Ishikawa (cell line): ENCODE measurements around the gene ZNF416.

Source experiments
- CEBPB ChIP-seq: IDR thresholded peaks from 2 replicates; pipeline ENCODE4 v1.6.1; 2012
- CREB1 ChIP-seq: IDR thresholded peaks from 2 replicates; pipeline ENCODE4 v1.6.1; 2012; ENCODE audit warnings: low read depth
- EGR1 ChIP-seq: IDR thresholded peaks from 2 replicates; pipeline ENCODE4 v1.6.1; 2012
- EP300 ChIP-seq: IDR thresholded peaks from 2 replicates; pipeline ENCODE4 v1.6.1; 2012; ENCODE audit warnings: borderline replicate concordance
- FOXM1 ChIP-seq: IDR thresholded peaks from 2 replicates; pipeline ENCODE4 v1.6.1; 2012; ENCODE audit warnings: low read depth, borderline replicate concordance
- NFIC ChIP-seq: IDR thresholded peaks from 2 replicates; pipeline ENCODE4 v1.6.1; 2012
- RAD21 ChIP-seq: IDR thresholded peaks from 2 replicates; pipeline ENCODE4 v1.6.1; 2012; ENCODE audit warnings: low read depth
- TAF1 ChIP-seq: IDR thresholded peaks from 2 replicates; pipeline ENCODE4 v1.6.1; 2012; ENCODE audit warnings: low read depth, mild to moderate bottlenecking
- TCF12 ChIP-seq: IDR thresholded peaks from 2 replicates; pipeline ENCODE4 v1.6.1; 2012; ENCODE audit warnings: low read depth
- TEAD4 ChIP-seq: IDR thresholded peaks from 2 replicates; pipeline ENCODE4 v1.6.1; 2012
- YY1 ChIP-seq: IDR thresholded peaks from 2 replicates; pipeline ENCODE4 v1.6.1; 2012; ENCODE audit warnings: low read depth
- ZBTB7A ChIP-seq: IDR thresholded peaks from 2 replicates; pipeline ENCODE4 v1.6.1; 2012; ENCODE audit warnings: low read depth
- TF ChIP-seq, protein P1 (sequence below): IDR thresholded peaks from 2 replicates; pipeline ENCODE4 v1.6.1; 2012; ENCODE audit warnings: low read depth, mild to moderate bottlenecking
- TF ChIP-seq, protein P2 (sequence below): IDR thresholded peaks from 2 replicates; pipeline ENCODE4 v1.6.1; 2012
- TF ChIP-seq, protein P3 (sequence below): IDR thresholded peaks from 2 replicates; pipeline ENCODE4 v1.6.1; 2012

ZNF416 gene

DNA sequence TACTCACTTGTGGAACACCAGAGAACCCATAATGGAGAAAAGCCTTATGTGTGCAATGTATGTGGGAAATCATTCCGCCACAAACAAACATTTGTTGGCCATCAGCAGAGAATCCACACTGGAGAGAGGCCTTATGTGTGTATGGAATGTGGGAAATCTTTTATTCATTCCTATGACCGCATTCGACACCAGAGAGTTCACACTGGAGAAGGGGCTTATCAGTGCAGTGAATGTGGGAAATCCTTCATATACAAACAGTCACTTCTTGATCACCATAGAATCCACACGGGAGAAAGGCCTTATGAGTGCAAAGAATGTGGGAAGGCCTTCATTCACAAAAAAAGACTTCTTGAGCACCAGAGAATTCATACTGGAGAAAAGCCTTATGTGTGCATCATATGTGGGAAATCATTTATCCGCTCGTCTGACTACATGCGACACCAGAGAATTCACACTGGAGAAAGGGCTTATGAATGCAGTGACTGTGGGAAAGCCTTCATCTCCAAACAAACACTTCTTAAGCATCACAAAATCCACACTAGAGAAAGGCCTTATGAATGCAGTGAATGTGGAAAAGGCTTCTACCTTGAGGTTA is 40.7 kb downstream of the ZNF416 start:
- TF ChIP-seq, protein P1, sequence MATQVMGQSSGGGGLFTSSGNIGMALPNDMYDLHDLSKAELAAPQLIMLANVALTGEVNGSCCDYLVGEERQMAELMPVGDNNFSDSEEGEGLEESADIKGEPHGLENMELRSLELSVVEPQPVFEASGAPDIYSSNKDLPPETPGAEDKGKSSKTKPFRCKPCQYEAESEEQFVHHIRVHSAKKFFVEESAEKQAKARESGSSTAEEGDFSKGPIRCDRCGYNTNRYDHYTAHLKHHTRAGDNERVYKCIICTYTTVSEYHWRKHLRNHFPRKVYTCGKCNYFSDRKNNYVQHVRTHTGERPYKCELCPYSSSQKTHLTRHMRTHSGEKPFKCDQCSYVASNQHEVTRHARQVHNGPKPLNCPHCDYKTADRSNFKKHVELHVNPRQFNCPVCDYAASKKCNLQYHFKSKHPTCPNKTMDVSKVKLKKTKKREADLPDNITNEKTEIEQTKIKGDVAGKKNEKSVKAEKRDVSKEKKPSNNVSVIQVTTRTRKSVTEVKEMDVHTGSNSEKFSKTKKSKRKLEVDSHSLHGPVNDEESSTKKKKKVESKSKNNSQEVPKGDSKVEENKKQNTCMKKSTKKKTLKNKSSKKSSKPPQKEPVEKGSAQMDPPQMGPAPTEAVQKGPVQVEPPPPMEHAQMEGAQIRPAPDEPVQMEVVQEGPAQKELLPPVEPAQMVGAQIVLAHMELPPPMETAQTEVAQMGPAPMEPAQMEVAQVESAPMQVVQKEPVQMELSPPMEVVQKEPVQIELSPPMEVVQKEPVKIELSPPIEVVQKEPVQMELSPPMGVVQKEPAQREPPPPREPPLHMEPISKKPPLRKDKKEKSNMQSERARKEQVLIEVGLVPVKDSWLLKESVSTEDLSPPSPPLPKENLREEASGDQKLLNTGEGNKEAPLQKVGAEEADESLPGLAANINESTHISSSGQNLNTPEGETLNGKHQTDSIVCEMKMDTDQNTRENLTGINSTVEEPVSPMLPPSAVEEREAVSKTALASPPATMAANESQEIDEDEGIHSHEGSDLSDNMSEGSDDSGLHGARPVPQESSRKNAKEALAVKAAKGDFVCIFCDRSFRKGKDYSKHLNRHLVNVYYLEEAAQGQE: no peak
- no peak for TF ChIP-seq YY1
- TF ChIP-seq RAD21: no peak
- no peak for TF ChIP-seq CEBPB
- TF ChIP-seq, protein P2, sequence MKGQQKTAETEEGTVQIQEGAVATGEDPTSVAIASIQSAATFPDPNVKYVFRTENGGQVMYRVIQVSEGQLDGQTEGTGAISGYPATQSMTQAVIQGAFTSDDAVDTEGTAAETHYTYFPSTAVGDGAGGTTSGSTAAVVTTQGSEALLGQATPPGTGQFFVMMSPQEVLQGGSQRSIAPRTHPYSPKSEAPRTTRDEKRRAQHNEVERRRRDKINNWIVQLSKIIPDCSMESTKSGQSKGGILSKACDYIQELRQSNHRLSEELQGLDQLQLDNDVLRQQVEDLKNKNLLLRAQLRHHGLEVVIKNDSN: no peak; the same call in 1 of the 2 replicates
- no peak for TF ChIP-seq EP300
- TF ChIP-seq, protein P3, sequence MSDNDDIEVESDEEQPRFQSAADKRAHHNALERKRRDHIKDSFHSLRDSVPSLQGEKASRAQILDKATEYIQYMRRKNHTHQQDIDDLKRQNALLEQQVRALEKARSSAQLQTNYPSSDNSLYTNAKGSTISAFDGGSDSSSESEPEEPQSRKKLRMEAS: no peak
- TF ChIP-seq CREB1: no peak
- TF ChIP-seq TEAD4: no peak
- no peak for TF ChIP-seq NFIC
- TF ChIP-seq TCF12: no peak
- no peak for TF ChIP-seq ZBTB7A
- no peak for TF ChIP-seq EGR1
- TF ChIP-seq FOXM1: no peak
- no peak for TF ChIP-seq TAF1

DNA sequence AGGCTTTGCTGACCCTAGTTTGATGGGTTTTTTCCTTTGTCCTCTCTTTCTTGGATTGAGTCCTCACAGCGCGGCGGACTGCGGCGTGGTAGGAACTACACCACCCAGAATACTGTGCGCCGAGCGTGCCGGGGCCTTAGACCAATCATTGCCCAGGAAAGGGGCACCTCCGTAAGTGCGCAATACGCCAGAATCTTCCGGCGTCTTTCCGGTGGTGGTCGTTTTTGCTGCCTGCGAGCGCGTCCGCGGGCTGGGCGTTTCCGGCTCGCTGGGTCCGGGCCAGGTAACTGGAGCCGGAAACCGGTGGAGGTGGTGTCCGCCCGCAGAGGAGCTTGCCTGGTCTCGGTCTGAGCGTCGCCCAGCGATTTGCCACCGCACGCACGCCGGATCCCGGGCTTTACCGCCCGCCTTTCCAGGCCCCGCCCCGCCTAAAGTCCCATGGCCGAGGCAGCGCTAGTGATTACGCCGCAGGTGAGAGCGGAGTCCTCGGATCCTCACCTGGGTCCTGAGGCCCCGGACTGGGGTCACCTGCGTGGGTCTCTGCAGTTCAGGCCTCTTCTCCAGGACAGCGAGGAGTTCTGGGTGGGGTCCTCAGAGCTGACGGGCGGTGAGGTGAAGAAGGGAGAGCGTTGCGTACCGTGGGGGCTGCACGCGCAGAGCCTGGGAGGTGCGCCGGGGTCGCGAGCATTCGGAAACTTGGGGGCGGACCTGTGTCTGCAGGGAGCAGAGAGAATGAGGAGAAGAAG is 51.4 kb downstream of the ZNF416 start, which contains the start of gene ZNF549:
Gene ZNF549, plus strand, starts transcription at position 221 of the 746 bp plus-strand sequence. Its CDS starts 218 bp downstream, at position 439.
- TF ChIP-seq TAF1 (0 out of 2 replicates have a peak, but pooled peaks have one; percentile 31), YY1 (peak; percentile 60), RAD21 (no peak), TCF12 (peak; percentile 18; the same call in 1 of the 2 replicates), FOXM1 (no peak), EGR1 (no peak), NFIC (peak; percentile 58; the same call in 1 of the 2 replicates), TEAD4 (0 out of 2 replicates have a peak, but pooled peaks have one; percentile 4), CEBPB (no peak), EP300 (no peak), CREB1 (peak; percentile 77), ZBTB7A (no peak)
- TF ChIP-seq, protein P3: peak; percentile 94
- TF ChIP-seq, protein P1: no peak
- TF ChIP-seq, protein P2: peak; percentile 57
